A673 (cell line): ENCODE data around the gene GOLGA6L2.

Experiments
- EZH2 ChIP-seq: fragments of 200-600 bp; sonication (generic); IDR thresholded peaks from 2 replicates; pipeline ENCODE4 v1.6.1; 2017; ENCODE audit warnings: borderline replicate concordance, low read depth, mild to moderate bottlenecking, mixed read lengths, antibody characterized with exemption, low read length; ENCODE audit not compliant: poor library complexity, severe bottlenecking
- TF ChIP-seq, protein P1 (sequence below): fragments of 300-800, 200-600 bp; sonication (generic); conservative IDR thresholded peaks from 2 replicates; pipeline ENCODE4 v1.5.1; 2017; ENCODE audit warnings: low read depth, mild to moderate bottlenecking, antibody characterized with exemption, low read length, moderate library complexity, mixed read lengths

DNA sequence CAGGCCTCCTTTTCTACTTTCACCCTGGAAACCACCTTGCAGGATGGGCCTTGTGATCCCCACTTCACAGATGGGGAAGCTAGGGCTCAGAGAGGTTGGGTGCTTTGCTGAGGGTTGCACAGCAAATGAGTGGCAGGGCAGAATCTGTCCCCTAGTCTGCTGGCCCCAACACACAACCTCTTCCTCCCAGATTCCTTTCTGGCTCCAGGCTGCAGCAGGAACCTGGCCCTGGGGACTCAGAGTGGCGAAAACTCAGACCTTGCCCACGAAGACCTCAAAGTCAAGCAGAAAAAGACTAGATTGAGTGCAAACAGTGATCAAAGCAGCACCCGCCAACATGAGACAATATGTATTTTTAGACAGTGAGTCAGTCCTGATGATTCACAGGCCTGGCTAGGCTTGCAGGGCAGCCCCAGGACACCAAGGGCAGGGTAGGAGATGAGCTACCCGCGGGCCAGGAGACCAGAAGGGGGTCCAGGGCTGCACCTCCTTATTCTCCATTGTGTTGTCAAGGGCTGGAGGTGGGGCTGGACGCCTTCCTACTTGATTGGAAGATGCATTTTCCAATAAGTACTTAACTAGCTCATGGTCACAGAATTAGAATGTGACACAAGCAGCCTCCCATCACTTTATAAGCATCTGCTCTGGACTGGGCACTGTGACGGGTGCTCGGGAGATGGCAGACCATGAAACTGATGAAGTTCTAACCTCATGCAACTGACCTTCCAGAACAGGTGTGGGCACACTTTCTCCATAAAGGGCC is 23.9 kb downstream of the GOLGA6L2 start:
- TF ChIP-seq, protein P1, sequence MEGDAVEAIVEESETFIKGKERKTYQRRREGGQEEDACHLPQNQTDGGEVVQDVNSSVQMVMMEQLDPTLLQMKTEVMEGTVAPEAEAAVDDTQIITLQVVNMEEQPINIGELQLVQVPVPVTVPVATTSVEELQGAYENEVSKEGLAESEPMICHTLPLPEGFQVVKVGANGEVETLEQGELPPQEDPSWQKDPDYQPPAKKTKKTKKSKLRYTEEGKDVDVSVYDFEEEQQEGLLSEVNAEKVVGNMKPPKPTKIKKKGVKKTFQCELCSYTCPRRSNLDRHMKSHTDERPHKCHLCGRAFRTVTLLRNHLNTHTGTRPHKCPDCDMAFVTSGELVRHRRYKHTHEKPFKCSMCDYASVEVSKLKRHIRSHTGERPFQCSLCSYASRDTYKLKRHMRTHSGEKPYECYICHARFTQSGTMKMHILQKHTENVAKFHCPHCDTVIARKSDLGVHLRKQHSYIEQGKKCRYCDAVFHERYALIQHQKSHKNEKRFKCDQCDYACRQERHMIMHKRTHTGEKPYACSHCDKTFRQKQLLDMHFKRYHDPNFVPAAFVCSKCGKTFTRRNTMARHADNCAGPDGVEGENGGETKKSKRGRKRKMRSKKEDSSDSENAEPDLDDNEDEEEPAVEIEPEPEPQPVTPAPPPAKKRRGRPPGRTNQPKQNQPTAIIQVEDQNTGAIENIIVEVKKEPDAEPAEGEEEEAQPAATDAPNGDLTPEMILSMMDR = no peak
- TF ChIP-seq EZH2 = no peak
